DOHH2 (cell line): ENCODE results near the gene C3orf20.

Experiments
- CTCF ChIP-seq: fragments of 200-600 bp; sonication (generic); IDR thresholded peaks from one replicate; pipeline ENCODE4 v1.5.1; 2014; ENCODE audit warnings: antibody characterized with exemption, mild to moderate bottlenecking, low read depth, low read length; ENCODE audit not compliant: poor library complexity, severe bottlenecking
- EZH2phosphoT487 ChIP-seq: fragments of 200-600 bp; sonication (generic); IDR thresholded peaks from 2 replicates; pipeline ENCODE4 v1.6.1; 2017; ENCODE audit warnings: borderline replicate concordance, mild to moderate bottlenecking, antibody characterized with exemption, low read length, moderate library complexity, mixed read lengths

GRCh38 chr3:14783480-14784086 is 108.6 kb downstream of the C3orf20 start:
- TF ChIP-seq CTCF, result no peak
- TF ChIP-seq EZH2phosphoT487, result no peak
